ENCODE measurements around the gene TSPAN14.

DNA sequence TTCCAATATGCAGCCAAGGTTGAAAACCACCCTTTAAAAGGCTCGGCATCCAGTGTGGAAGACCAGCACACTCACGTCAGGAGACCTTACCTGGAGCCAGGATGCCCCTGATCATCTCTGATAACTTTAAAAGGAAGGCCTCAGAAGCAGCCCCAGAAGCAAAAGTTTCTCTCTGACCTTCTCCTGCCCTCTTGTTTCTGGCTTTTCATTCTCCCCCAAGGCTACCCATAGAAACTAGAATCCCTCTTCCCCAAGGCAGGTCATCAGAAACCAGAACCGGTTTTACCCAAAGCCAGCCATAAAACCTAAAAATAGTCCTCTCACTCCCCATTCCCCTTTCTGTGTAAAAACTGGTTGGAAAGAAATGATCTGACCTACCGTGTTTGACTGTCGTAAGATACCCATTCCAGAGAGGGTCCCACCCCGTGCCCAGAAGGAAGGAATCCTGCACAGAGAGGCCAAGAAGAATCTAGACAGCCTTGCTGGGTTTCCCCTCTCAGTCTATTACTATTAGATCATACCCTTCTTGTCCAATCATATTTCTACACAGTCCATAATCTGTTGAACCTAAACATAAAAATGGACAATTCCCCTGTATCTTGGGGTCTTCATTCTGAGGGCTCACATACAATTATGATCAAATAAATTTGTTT is 17.5 kb upstream of the TSPAN14 start:
- TF ChIP-seq CTCF (conservative IDR thresholded peaks at IDR 0.05; ENCODE audit: low read depth in 2 of 2) (no peak), POLR2AphosphoS5 (IDR thresholded peaks at IDR 0.05; ENCODE audit: low read depth) (no peak), EZH2 (IDR thresholded peaks at IDR 0.05; ENCODE audit: low read depth, unreplicated experiment) (no peak), CREB1 (CRISPR knock-in tag; IDR thresholded peaks at IDR 0.05; ENCODE audit: low read depth) (no peak)
- TF ChIP-seq, protein P1, sequence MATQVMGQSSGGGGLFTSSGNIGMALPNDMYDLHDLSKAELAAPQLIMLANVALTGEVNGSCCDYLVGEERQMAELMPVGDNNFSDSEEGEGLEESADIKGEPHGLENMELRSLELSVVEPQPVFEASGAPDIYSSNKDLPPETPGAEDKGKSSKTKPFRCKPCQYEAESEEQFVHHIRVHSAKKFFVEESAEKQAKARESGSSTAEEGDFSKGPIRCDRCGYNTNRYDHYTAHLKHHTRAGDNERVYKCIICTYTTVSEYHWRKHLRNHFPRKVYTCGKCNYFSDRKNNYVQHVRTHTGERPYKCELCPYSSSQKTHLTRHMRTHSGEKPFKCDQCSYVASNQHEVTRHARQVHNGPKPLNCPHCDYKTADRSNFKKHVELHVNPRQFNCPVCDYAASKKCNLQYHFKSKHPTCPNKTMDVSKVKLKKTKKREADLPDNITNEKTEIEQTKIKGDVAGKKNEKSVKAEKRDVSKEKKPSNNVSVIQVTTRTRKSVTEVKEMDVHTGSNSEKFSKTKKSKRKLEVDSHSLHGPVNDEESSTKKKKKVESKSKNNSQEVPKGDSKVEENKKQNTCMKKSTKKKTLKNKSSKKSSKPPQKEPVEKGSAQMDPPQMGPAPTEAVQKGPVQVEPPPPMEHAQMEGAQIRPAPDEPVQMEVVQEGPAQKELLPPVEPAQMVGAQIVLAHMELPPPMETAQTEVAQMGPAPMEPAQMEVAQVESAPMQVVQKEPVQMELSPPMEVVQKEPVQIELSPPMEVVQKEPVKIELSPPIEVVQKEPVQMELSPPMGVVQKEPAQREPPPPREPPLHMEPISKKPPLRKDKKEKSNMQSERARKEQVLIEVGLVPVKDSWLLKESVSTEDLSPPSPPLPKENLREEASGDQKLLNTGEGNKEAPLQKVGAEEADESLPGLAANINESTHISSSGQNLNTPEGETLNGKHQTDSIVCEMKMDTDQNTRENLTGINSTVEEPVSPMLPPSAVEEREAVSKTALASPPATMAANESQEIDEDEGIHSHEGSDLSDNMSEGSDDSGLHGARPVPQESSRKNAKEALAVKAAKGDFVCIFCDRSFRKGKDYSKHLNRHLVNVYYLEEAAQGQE (IDR thresholded peaks at IDR 0.05; ENCODE audit: unreplicated experiment) = no peak

Measured in GM23338 (cell line).